HUDEP-2 (cell line): ENCODE measurements around the gene SEC16A.
"Not testable (repeated sequence)": the region's sequence is repeated elsewhere in the genome, so short reads cannot be mapped to it uniquely, and the experiment has no call there.

Experiments
- DNase-seq, 76 experiments: peaks; one replicate each; lab custom pipeline; 2025; ENCODE audit not compliant: unreplicated experiment in 76 of 76; lab: John Stamatoyannopoulos, UW

The SEC16A gene

GRCh38 chr9:136429683-136430491, 53.0 kb downstream of the SEC16A start:
- DNase-seq, result no peak

- DNase-seq, result no peak
Measured at GRCh38 chr9:136429075-136429628, 53.7 kb downstream of the SEC16A start.

- DNase-seq, result no peak
Measured at GRCh38 chr9:136426787-136427186, 56.1 kb downstream of the SEC16A start.

- DNase-seq, result not testable (repeated sequence)
Measured at GRCh38 chr9:136425367-136425766, 57.5 kb downstream of the SEC16A start.

GRCh38 chr9:136424750-136425362, 58.0 kb downstream of the SEC16A start:
- no peak for DNase-seq

- no peak for DNase-seq
Measured at GRCh38 chr9:136423432-136424146, 59.3 kb downstream of the SEC16A start.

- DNase-seq, result no peak
Measured at GRCh38 chr9:136422876-136423275, 60.0 kb downstream of the SEC16A start.

- DNase-seq, result no peak
Measured at GRCh38 chr9:136421791-136422190, 61.0 kb downstream of the SEC16A start.

GRCh38 chr9:136419092-136419420, 63.8 kb downstream of the SEC16A start:
- no peak for DNase-seq

GRCh38 chr9:136418182-136419091, 64.4 kb downstream of the SEC16A start:
- no peak for DNase-seq

GRCh38 chr9:136416914-136417313, 65.9 kb downstream of the SEC16A start:
- no peak for DNase-seq

GRCh38 chr9:136416427-136416826, 66.4 kb downstream of the SEC16A start:
- DNase-seq, result no peak

GRCh38 chr9:136412962-136413361, 69.9 kb downstream of the SEC16A start:
- DNase-seq, result no peak

GRCh38 chr9:136411378-136411777, 71.5 kb downstream of the SEC16A start:
- DNase-seq, result peak in 28 of 76 experiments; percentile 6 to 56 (median 24)

- DNase-seq, result peak in 74 of 76 experiments; percentile 31 to 92 (median 80)
Measured at GRCh38 chr9:136410500-136411287, 72.1 kb downstream of the SEC16A start, which contains the start of the genes ENTR1 and PMPCA. TSS of gene ENTR1 (minus strand) at chr9:136410614. CDS start at chr9:136410397, 217 bp downstream. TSS of gene PMPCA (plus strand) at chr9:136410658. CDS start at chr9:136410669, 11 bp downstream.

- peak in 27 of 76 experiments; percentile 5 to 62 (median 17) for DNase-seq
Measured at GRCh38 chr9:136409557-136410455, 73.0 kb downstream of the SEC16A start.

GRCh38 chr9:136407911-136408310, 74.9 kb downstream of the SEC16A start:
- DNase-seq, result no peak

GRCh38 chr9:136407061-136407460, 75.8 kb downstream of the SEC16A start:
- not testable (repeated sequence) for DNase-seq
